WTC11 (cell line): ENCODE measurements around the gene COL4A3. TPM values are rescaled to one million over a fixed set of nuclear protein-coding genes. Genes with fewer than 3 reads are reported as not detected.

Experiments
- ATAC-seq: fragments of 200-7000 bp; cut with Tn5 transposase; 2 replicates; pipeline ENCODE4 v1.10.0; 2021; ENCODE audit warnings: mild to moderate bottlenecking, moderate library complexity
- CTCF ChIA-PET: fragments of 300-600 bp; sonication (Branson Sonifier 250); formaldehyde crosslinking; loops from one replicate; lab custom pipeline; 2021; ENCODE audit warnings: antibody characterized with exemption; lab: Charles Lee
- POLR2A ChIA-PET: fragments of 350-600 bp; sonication (Branson Sonifier 250); formaldehyde crosslinking; loops from one replicate; lab custom pipeline; 2021; ENCODE audit warnings: antibody characterized with exemption; lab: Charles Lee
- DNase-seq: peaks from one replicate; pipeline ENCODE4 v3.0.0; 2021; ENCODE audit warnings: low spot score
- H3K27ac Mint-ChIP-seq: 2 replicates; pipeline ENCODE4 v1.8.0; 2021; ENCODE audit warnings: mixed read lengths
- H3K27me3 Mint-ChIP-seq: 2 replicates; pipeline ENCODE4 v1.8.0; 2021; ENCODE audit warnings: low read depth, mild to moderate bottlenecking, moderate library complexity, mixed read lengths
- H3K36me3 Mint-ChIP-seq: 2 replicates; pipeline ENCODE4 v1.8.0; 2021; ENCODE audit warnings: mixed read lengths
- H3K4me1 Mint-ChIP-seq: 2 replicates; pipeline ENCODE4 v1.8.0; 2022; ENCODE audit warnings: mixed read lengths
- H3K4me3 Mint-ChIP-seq: 2 replicates; pipeline ENCODE4 v1.8.0; 2021; ENCODE audit warnings: mild to moderate bottlenecking, moderate library complexity, mixed read lengths
- H3K9me3 Mint-ChIP-seq: 2 replicates; pipeline ENCODE4 v1.8.0; 2021; ENCODE audit warnings: mixed read lengths
- AR ChIP-seq: fragments of 250-450 bp; sonication (Bioruptor Pico); IDR thresholded peaks from 2 replicates; pipeline ENCODE4 v1.9.0; 2021; ENCODE audit warnings: mild to moderate bottlenecking
- EMX1 ChIP-seq: fragments of 250-450 bp; sonication (Bioruptor Pico); IDR thresholded peaks from 2 replicates; pipeline ENCODE4 v1.8.0; 2021; ENCODE audit warnings: mild to moderate bottlenecking
- ETV6 ChIP-seq: sonication (generic); formaldehyde crosslinking; IDR thresholded peaks from 2 replicates; pipeline ENCODE4 v1.8.1; 2022; ENCODE audit warnings: mild to moderate bottlenecking, missing genetic modification reagents
- FOXK1 ChIP-seq: sonication (generic); formaldehyde crosslinking; IDR thresholded peaks from 2 replicates; pipeline ENCODE4 v1.8.0; 2022; ENCODE audit warnings: mild to moderate bottlenecking, moderate library complexity, missing genetic modification reagents
- FOXP1 ChIP-seq: sonication (generic); formaldehyde crosslinking; IDR thresholded peaks from 2 replicates; pipeline ENCODE4 v1.8.0; 2022; ENCODE audit warnings: missing genetic modification reagents, mild to moderate bottlenecking, moderate library complexity, borderline replicate concordance
- FOXP4 ChIP-seq: sonication (generic); formaldehyde crosslinking; IDR thresholded peaks from 2 replicates; pipeline ENCODE4 v1.8.0; 2022; ENCODE audit warnings: mild to moderate bottlenecking, missing genetic modification reagents
- GABPB1 ChIP-seq: sonication (generic); formaldehyde crosslinking; IDR thresholded peaks from 2 replicates; pipeline ENCODE4 v1.8.1; 2023; ENCODE audit warnings: mild to moderate bottlenecking, missing genetic modification reagents
- HMGA2 ChIP-seq: fragments of 250-450 bp; sonication (Bioruptor Pico); IDR thresholded peaks from 2 replicates; pipeline ENCODE4 v1.4.0; 2021; ENCODE audit warnings: mild to moderate bottlenecking, moderate library complexity
- JUN ChIP-seq: sonication (generic); formaldehyde crosslinking; IDR thresholded peaks from 2 replicates; pipeline ENCODE4 v1.8.0; 2023; ENCODE audit warnings: mild to moderate bottlenecking, missing genetic modification reagents
- MYBL2 ChIP-seq: sonication (generic); formaldehyde crosslinking; IDR thresholded peaks from 2 replicates; pipeline ENCODE4 v1.8.1; 2023; ENCODE audit warnings: mild to moderate bottlenecking, moderate library complexity, missing genetic modification reagents
- NR1H2 ChIP-seq: sonication (generic); formaldehyde crosslinking; IDR thresholded peaks from 2 replicates; pipeline ENCODE4 v1.9.0; 2021; ENCODE audit warnings: mild to moderate bottlenecking, moderate library complexity, missing genetic modification reagents
- PRDM15 ChIP-seq: sonication (generic); formaldehyde crosslinking; IDR thresholded peaks from 2 replicates; pipeline ENCODE4 v1.8.0; 2022; ENCODE audit warnings: missing genetic modification reagents
- RELA ChIP-seq: sonication (generic); formaldehyde crosslinking; IDR thresholded peaks from 2 replicates; pipeline ENCODE4 v1.8.1; 2022; ENCODE audit warnings: missing genetic modification reagents, mild to moderate bottlenecking, borderline replicate concordance
- RORB ChIP-seq: fragments of 250-450 bp; sonication (Bioruptor Pico); IDR thresholded peaks from 2 replicates; pipeline ENCODE4 v1.9.0; 2021; ENCODE audit warnings: mild to moderate bottlenecking
- SOX15 ChIP-seq: fragments of 250-450 bp; sonication (Bioruptor Pico); IDR thresholded peaks from 2 replicates; pipeline ENCODE4 v1.9.0; 2021; ENCODE audit warnings: mild to moderate bottlenecking
- SP1 ChIP-seq: sonication (generic); formaldehyde crosslinking; conservative IDR thresholded peaks from 2 replicates; pipeline ENCODE4 v1.8.1; 2022; ENCODE audit warnings: missing genetic modification reagents
- TCF7 ChIP-seq: sonication (generic); formaldehyde crosslinking; IDR thresholded peaks from 2 replicates; pipeline ENCODE4 v1.8.0; 2022; ENCODE audit warnings: mild to moderate bottlenecking, low read depth, missing genetic modification reagents, moderate library complexity
- TEAD1 ChIP-seq: sonication (generic); formaldehyde crosslinking; IDR thresholded peaks from 2 replicates; pipeline ENCODE4 v1.8.0; 2022; ENCODE audit warnings: mild to moderate bottlenecking, missing genetic modification reagents
- TEAD4 ChIP-seq: sonication (generic); formaldehyde crosslinking; IDR thresholded peaks from 2 replicates; pipeline ENCODE4 v1.8.0; 2022; ENCODE audit warnings: mild to moderate bottlenecking, missing genetic modification reagents
- ZMAT4 ChIP-seq: fragments of 250-450 bp; sonication (Bioruptor Pico); IDR thresholded peaks from 2 replicates; pipeline ENCODE4 v1.9.0; 2021; ENCODE audit warnings: mild to moderate bottlenecking
- ZNF121 ChIP-seq: sonication (generic); formaldehyde crosslinking; IDR thresholded peaks from 2 replicates; pipeline ENCODE4 v1.8.0; 2023; ENCODE audit warnings: missing genetic modification reagents
- ZNF317 ChIP-seq: sonication (generic); formaldehyde crosslinking; IDR thresholded peaks from 2 replicates; pipeline ENCODE4 v1.8.1; 2023; ENCODE audit warnings: low read depth, mild to moderate bottlenecking, moderate library complexity, missing genetic modification reagents, borderline replicate concordance
- ZNF425 ChIP-seq: fragments of 250-450 bp; sonication (Bioruptor Pico); conservative IDR thresholded peaks from 2 replicates; pipeline ENCODE4 v1.9.0; 2021; ENCODE audit warnings: mild to moderate bottlenecking
- total RNA-seq: library from RNA; stranded (reverse); gene quantifications from 3 replicates; pipeline ENCODE4 v1.2.3, GENCODE V29; 2021

The COL4A3 gene
- total RNA-seq, 1 experiment from 2014 or later: 0.90 TPM

- TF ChIP-seq TCF7 (CRISPR knock-in tag) (no peak), ZMAT4 (no peak), GABPB1 (CRISPR knock-in tag) (no peak), RORB (CRISPR knock-in tag) (no peak), SOX15 (CRISPR knock-in tag) (no peak), SP1 (CRISPR knock-in tag) (no peak), FOXP1 (CRISPR knock-in tag) (no peak), FOXK1 (CRISPR knock-in tag) (no peak), FOXP4 (CRISPR knock-in tag) (no peak), TEAD1 (no peak)
Measured at GRCh38 chr2:227117027-227117426, 47.4 kb upstream of the COL4A3 start (continued).

- Mint-ChIP-seq H3K9me3 (no peaks in the 10 kb centered on the region), H3K27me3 (no peaks in the 10 kb centered on the region), H3K36me3 (no peaks in the 10 kb centered on the region), H3K4me1 (no peaks in the 10 kb centered on the region), H3K4me3 (no peak overlapping the region), H3K27ac (no peak overlapping the region)
- ChIA-PET POLR2A (interaction anchor here (0.6 kb wide), 1 partner anchor 291 kb away, joined by 7 read pairs; no protein-coding TSS in a partner anchor), CTCF (no interaction called here)
- TF ChIP-seq HMGA2 (CRISPR knock-in tag) (no peak), EMX1 (no peak), ZNF425 (CRISPR knock-in tag) (no peak), RELA (CRISPR knock-in tag) (no peak)
- DNase-seq (no peak), ATAC-seq (no peak)
Measured at GRCh38 chr2:227117852-227118251, 46.6 kb upstream of the COL4A3 start.

GRCh38 chr2:227118353-227118752 lies 46.1 kb upstream of the COL4A3 start:
- H3K36me3 Mint-ChIP-seq: no peaks in the 10 kb centered on the region
- no peak overlapping the region for H3K27ac Mint-ChIP-seq
- no peaks in the 10 kb centered on the region for H3K4me1 Mint-ChIP-seq
- H3K27me3 Mint-ChIP-seq: no peaks in the 10 kb centered on the region
- ChIA-PET POLR2A (no interaction called here), CTCF (no interaction called here)
- H3K9me3 Mint-ChIP-seq: no peaks in the 10 kb centered on the region
- no peak overlapping the region for H3K4me3 Mint-ChIP-seq
- no peak for ATAC-seq
- no peak for DNase-seq
- TF ChIP-seq JUN (CRISPR knock-in tag) (no peak), NR1H2 (CRISPR knock-in tag) (no peak), MYBL2 (CRISPR knock-in tag) (no peak), TEAD4 (CRISPR knock-in tag) (no peak), ETV6 (CRISPR knock-in tag) (no peak), ZNF121 (no peak), ZNF317 (CRISPR knock-in tag) (no peak), FOXK1 (CRISPR knock-in tag) (no peak), PRDM15 (CRISPR knock-in tag) (no peak), AR (CRISPR knock-in tag) (no peak), RORB (CRISPR knock-in tag) (no peak), ZNF425 (CRISPR knock-in tag) (no peak)
